Smooth muscle cell (in vitro differentiated cells): ENCODE results near the gene MRPL43. TPM values are rescaled to one million over a fixed set of nuclear protein-coding genes. Genes with fewer than 3 reads are reported as not detected.

Experiments used
- DNase-seq: peaks from one replicate; lab custom pipeline; 2025; ENCODE audit not compliant: unreplicated experiment; lab: John Stamatoyannopoulos, UW
- H2AFZ ChIP-seq: fragments of 200-600 bp; sonication (generic); 2 replicates; pipeline ENCODE4 v1.6.0; 2016; ENCODE audit warnings: antibody characterized with exemption, low read depth, mild to moderate bottlenecking
- H3F3A ChIP-seq: fragments of 200-600 bp; sonication (generic); 2 replicates; pipeline ENCODE4 v1.6.0; 2017; ENCODE audit warnings: antibody characterized with exemption, low read depth
- H3K27ac ChIP-seq: fragments of 200-600 bp; sonication (generic); 2 replicates; pipeline ENCODE4 v1.5.1; 2016; ENCODE audit warnings: low read depth, mild to moderate bottlenecking
- H3K27me3 ChIP-seq: fragments of 200-600 bp; sonication (generic); 2 replicates; pipeline ENCODE4 v1.6.1; 2016; ENCODE audit warnings: low read depth, mild to moderate bottlenecking
- H3K36me3 ChIP-seq: fragments of 200-600 bp; sonication (generic); 2 replicates; pipeline ENCODE4 v1.5.1; 2016; ENCODE audit warnings: low read depth
- H3K4me1 ChIP-seq: fragments of 200-600 bp; sonication (generic); 2 replicates; pipeline ENCODE4 v1.5.1; 2016; ENCODE audit warnings: low read depth
- H3K4me2 ChIP-seq: fragments of 200-600 bp; sonication (generic); 2 replicates; pipeline ENCODE4 v1.6.0; 2016; ENCODE audit warnings: mild to moderate bottlenecking
- H3K4me3 ChIP-seq: fragments of 200-600 bp; sonication (generic); 2 replicates; pipeline ENCODE4 v1.5.1; 2016; ENCODE audit warnings: mild to moderate bottlenecking
- H3K79me2 ChIP-seq: fragments of 200-600 bp; sonication (generic); 2 replicates; pipeline ENCODE4 v1.6.0; 2016; ENCODE audit warnings: low read depth, mild to moderate bottlenecking
- H3K9ac ChIP-seq: fragments of 200-600 bp; sonication (generic); 2 replicates; pipeline ENCODE4 v1.6.0; 2016; ENCODE audit warnings: low read depth
- H3K9me3 ChIP-seq: fragments of 200-600 bp; sonication (generic); replicated peaks from 2 replicates; pipeline ENCODE4 v1.5.1; 2016; ENCODE audit warnings: low read depth
- H4K20me1 ChIP-seq: fragments of 200-600 bp; sonication (generic); 2 replicates; pipeline ENCODE4 v1.6.0; 2016; ENCODE audit warnings: low read depth
- WGBS: methylation state at CpG from one replicate; pipeline ENCODE4 v1.1.7; 2016; ENCODE audit warnings: low lambda C conversion rate; 5-methylcytosine and 5-hydroxymethylcytosine counted together
- polyA plus RNA-seq: library from polyadenylated mRNA; unstranded; fragments of >200 nt; fragmentation: Nextera tagmentation; extraction: Ambion mirVana; gene quantifications from 2 replicates; pipeline ENCODE4 v1.2.1, GENCODE V29; 2016
- total RNA-seq: library from RNA; depleted of rRNA; stranded (reverse); fragments of >200 nt; gene quantifications from 2 replicates; pipeline ENCODE4 v1.2.3, GENCODE V29; 2014
- TF ChIP-seq, protein P1 (sequence below): fragments of 200-600 bp; sonication (generic); IDR thresholded peaks from 2 replicates; pipeline ENCODE4 v1.5.1; 2017; ENCODE audit warnings: borderline replicate concordance, mild to moderate bottlenecking, antibody characterized with exemption; ENCODE audit not compliant: insufficient read depth, poor library complexity, severe bottlenecking

The MRPL43 gene
- total and polyA plus RNA-seq, 2 experiments from 2014 or later, result 89.9 to 120 TPM

GRCh38 chr10:101005869-101006567 lies 18.7 kb upstream of the MRPL43 start:
- H3K4me3 ChIP-seq, result no peak overlapping the region

DNA sequence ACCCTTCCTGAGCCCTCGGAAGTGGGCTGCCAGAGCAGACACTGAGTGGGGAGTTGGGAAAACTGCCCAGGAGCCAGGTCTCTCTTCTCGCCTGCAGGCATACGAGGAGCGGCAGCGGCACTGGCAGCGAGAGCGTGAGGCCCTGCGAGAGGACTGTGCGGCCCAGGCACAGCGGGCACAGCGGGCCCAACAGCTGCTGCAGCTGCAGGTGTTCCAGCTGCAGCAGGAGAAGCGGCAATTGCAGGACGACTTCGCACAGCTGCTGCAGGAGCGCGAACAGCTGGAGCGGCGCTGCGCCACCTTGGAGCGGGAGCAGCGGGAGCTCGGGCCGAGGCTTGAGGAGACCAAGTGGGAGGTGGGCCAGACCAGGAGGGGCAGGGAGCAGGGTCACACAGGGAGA lies 18.1 kb upstream of the MRPL43 start:
- H3K4me3 ChIP-seq, result no peak overlapping the region
- peaks cover 15% of the 10 kb centered on the region for H3K4me1 ChIP-seq
- H3F3A ChIP-seq, result no peaks in the 10 kb centered on the region
- H3K79me2 ChIP-seq, result peaks cover 34% of the 10 kb centered on the region
- H2AFZ ChIP-seq, result no peak overlapping the region
- no peaks in the 10 kb centered on the region for H3K36me3 ChIP-seq
- no peak overlapping the region for H3K9ac ChIP-seq
- H3K9me3 ChIP-seq, result no peaks in the 10 kb centered on the region
- DNase-seq, result no peak
- WGBS, result 98% methylated on average over 23 of the region's 23 CpGs
- no peaks in the 10 kb centered on the region for H3K27me3 ChIP-seq
- H3K4me2 ChIP-seq, result no peak overlapping the region
- H4K20me1 ChIP-seq, result peaks cover 56% of the 10 kb centered on the region
- no peak overlapping the region for H3K27ac ChIP-seq
- TF ChIP-seq, protein P1, sequence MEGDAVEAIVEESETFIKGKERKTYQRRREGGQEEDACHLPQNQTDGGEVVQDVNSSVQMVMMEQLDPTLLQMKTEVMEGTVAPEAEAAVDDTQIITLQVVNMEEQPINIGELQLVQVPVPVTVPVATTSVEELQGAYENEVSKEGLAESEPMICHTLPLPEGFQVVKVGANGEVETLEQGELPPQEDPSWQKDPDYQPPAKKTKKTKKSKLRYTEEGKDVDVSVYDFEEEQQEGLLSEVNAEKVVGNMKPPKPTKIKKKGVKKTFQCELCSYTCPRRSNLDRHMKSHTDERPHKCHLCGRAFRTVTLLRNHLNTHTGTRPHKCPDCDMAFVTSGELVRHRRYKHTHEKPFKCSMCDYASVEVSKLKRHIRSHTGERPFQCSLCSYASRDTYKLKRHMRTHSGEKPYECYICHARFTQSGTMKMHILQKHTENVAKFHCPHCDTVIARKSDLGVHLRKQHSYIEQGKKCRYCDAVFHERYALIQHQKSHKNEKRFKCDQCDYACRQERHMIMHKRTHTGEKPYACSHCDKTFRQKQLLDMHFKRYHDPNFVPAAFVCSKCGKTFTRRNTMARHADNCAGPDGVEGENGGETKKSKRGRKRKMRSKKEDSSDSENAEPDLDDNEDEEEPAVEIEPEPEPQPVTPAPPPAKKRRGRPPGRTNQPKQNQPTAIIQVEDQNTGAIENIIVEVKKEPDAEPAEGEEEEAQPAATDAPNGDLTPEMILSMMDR, result no peak

More at GRCh38 chr10:101005869-101006567, 18.7 kb upstream of the MRPL43 start:
- Histone ChIP-seq H4K20me1 (peaks cover 56% of the 10 kb centered on the region), H3K27me3 (no peaks in the 10 kb centered on the region), H3K27ac (no peak overlapping the region), H2AFZ (no peak overlapping the region), H3K9ac (no peak overlapping the region), H3K4me1 (peaks cover 10% of the 10 kb centered on the region), H3K9me3 (no peaks in the 10 kb centered on the region), H3K36me3 (no peaks in the 10 kb centered on the region), H3K4me2 (no peak overlapping the region), H3F3A (no peaks in the 10 kb centered on the region), H3K79me2 (peaks cover 27% of the 10 kb centered on the region)
- no peak for DNase-seq
- TF ChIP-seq, protein P1, result no peak
- 92% methylated on average over 4 of the region's 4 CpGs for WGBS

DNA sequence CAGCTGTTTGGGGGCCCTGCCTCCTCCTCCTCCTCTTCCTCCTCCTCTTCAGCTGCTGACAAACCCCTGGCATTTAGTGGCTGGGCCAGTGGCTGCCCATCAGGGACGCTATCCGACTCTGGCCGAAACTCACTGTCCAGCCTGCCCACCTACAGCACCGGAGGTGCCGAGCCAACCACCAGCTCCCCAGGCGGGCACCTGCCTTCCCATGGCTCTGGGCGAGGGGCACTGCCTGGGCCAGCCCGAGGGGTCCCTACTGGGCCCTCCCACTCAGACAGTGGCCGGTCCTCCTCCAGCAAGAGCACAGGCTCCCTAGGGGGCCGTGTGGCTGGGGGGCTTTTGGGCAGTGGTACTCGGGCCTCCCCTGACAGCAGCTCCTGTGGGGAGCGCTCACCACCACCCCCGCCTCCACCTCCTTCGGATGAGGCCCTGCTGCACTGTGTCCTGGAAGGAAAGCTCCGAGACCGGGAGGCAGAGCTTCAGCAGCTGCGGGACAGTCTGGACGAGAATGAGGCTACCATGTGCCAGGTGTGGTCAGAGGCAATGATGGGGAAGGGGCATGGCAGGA lies 16.4 kb upstream of the MRPL43 start:
- H3K27ac ChIP-seq, result no peak overlapping the region
- no peak overlapping the region for H3K4me2 ChIP-seq
- no peak overlapping the region for H2AFZ ChIP-seq
- peaks cover 3% of the 10 kb centered on the region for H3F3A ChIP-seq
- 98% methylated on average over 18 of the region's 18 CpGs for WGBS
- H3K9ac ChIP-seq, result no peak overlapping the region
- no peak overlapping the region for H3K4me3 ChIP-seq
- peaks cover 18% of the 10 kb centered on the region for H3K4me1 ChIP-seq
- no peaks in the 10 kb centered on the region for H3K27me3 ChIP-seq
- DNase-seq, result no peak
- H4K20me1 ChIP-seq, result peaks cover 56% of the 10 kb centered on the region
- no peaks in the 10 kb centered on the region for H3K9me3 ChIP-seq
- no peaks in the 10 kb centered on the region for H3K36me3 ChIP-seq
- peaks cover 40% of the 10 kb centered on the region for H3K79me2 ChIP-seq
- TF ChIP-seq, protein P1, result no peak
